ENCODE measurements around the gene NOS1.

- TF ChIP-seq, protein P1, sequence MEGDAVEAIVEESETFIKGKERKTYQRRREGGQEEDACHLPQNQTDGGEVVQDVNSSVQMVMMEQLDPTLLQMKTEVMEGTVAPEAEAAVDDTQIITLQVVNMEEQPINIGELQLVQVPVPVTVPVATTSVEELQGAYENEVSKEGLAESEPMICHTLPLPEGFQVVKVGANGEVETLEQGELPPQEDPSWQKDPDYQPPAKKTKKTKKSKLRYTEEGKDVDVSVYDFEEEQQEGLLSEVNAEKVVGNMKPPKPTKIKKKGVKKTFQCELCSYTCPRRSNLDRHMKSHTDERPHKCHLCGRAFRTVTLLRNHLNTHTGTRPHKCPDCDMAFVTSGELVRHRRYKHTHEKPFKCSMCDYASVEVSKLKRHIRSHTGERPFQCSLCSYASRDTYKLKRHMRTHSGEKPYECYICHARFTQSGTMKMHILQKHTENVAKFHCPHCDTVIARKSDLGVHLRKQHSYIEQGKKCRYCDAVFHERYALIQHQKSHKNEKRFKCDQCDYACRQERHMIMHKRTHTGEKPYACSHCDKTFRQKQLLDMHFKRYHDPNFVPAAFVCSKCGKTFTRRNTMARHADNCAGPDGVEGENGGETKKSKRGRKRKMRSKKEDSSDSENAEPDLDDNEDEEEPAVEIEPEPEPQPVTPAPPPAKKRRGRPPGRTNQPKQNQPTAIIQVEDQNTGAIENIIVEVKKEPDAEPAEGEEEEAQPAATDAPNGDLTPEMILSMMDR (IDR thresholded peaks at IDR 0.05), result peak; percentile 35
- TF ChIP-seq EZH2 (IDR thresholded peaks at IDR 0.05) (no peak), EZH2phosphoT487 (IDR thresholded peaks at IDR 0.05) (no peak)
Observed at GRCh38 chr12:117231750-117232149, 129.7 kb downstream of the NOS1 start.
